Embryonic facial prominence (tissue), 1 donor: ENCODE data around the gene KRTAP4-3.
"Not testable (repeated sequence)": the region's sequence is repeated elsewhere in the genome, so short reads cannot be mapped to it uniquely, and the experiment has no call there.

ENCODE experiments used
- DNase-seq: peaks from one replicate; pipeline ENCODE4 v3.0.0-alpha.2; 2016; ENCODE audit errors: extremely low spot score

Gene KRTAP4-3

DNA sequence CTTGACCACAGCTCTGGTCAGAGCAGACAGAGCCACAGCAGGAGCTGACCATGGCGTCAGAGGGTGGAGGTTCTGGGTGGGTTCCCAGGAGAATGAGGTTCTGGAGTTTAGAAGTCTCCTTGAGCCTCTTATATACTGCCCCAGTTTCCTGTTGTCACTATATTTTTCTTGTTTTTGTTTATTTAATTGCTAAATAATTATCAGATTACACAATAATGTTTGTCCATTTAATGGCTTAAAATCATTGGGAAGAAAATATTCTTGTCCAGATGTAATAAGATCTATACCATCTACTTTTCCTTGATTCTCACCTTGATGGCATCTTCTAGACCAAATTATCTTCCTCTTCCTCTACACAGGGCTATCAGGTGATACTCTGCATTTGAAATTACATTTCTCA lies at the start of gene KRTAP4-3:
TSS of gene KRTAP4-3 (minus strand) at position 101 of the 400 bp plus-strand sequence. CDS start at position 52, 49 bp downstream.
- no peak for DNase-seq

DNA sequence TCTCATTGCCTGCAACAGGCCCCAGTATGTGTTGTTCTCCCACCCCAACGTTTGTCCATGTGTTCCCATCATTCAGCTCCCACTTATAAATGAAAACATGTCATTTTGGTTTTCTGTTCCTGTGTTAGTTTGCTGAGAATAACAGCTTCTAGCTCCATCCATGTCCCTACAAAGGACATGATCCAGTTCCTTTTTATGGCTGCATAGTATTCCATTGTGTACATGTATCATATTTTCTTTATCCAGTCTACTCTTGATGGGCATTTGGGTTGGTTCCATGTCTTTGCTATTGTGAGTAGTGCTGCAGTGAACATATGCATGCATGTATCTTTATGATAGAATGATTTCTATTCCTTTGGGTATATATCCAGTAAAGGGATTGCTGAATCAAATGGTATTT lies 47.7 kb upstream of the KRTAP4-3 start:
- no peak for DNase-seq

DNA sequence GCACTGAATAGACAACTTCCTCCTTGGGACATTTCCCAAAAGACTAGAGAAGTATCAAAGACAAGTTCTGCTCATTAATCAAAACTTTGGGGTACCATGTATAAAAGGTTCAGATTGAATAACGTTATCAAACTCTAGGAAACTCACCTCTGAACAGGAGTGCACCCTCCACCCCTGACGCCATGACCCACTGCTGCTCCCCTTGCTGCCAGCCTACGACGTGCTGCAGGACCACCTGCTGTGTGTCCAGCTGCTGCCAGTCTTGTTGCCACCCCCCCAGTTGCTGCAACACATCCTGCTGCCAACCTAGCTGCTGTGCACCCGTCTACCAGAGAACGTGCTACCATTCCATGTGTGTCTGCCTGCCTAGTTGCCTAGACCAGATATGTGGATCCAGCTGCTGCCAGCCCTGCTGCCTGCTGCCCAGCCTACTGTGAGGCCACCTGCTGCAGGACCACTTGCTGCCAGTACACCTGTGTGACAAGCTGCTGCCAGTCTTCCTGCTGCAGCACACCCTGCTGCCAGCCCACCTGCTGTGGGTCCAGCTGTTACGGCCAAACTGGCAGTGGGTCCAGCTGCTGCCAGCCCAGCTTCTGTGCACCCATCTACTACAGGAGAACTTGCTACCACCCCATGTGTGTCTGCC lies 44.6 kb upstream of the KRTAP4-3 start:
- no peak for DNase-seq

DNA sequence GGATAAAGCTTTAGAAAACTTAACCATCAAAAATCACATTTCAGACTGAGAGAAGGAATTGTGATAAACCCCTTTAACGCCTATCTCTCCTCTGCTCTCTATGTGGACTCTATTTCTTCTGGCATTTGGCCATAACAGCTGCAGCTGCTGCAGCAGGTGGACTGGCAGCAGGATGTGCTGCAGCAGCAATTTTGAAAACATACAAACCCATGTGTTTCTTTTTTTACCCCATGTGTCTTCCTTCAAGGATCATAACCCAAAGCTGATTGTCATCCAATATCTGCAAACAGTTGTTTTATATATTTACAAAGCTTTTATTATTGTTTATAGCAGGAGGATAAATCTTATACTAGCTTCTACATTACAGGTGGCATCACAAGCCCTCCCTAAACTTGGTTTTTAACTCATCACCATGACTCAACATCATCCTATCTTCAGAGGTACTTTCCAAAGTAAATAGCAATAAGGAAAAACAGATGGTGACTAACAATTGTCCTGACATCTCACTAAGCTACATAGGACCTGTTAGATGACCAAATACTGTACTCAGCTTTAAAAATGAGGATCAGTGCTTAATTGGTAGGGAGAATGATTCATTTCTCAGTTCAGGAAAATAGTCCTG lies 43.9 kb upstream of the KRTAP4-3 start:
- DNase-seq = no peak

DNA sequence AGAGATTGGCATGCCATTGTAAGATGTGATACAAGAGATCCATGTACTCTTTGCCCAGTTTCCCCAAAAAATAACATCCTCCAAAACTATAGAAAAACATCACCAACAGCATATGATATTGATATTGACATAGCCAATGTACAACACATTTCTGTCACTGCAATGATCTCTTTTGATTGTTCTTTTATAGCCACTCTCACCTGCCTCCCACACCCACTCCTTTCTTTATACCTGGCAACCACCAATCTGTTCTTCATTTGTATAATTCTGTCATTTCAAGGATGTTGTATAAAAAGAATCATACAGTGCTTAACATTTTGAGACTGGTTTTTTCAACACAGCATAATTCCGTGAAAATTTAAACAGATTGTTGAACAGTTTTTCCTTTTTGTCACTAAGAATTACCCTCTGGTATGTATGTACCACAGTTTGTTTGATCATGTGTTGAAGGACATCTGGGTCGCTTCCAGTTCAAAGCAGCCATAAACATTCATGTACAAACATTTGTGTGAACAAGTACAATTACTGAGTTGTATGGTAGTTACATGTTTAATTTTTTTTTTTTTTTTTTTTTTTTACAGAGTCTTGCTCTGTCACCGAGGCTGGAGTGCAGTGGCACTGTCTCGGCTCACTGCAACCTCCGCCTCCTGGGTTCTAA lies 31.5 kb upstream of the KRTAP4-3 start:
- DNase-seq = no peak

DNA sequence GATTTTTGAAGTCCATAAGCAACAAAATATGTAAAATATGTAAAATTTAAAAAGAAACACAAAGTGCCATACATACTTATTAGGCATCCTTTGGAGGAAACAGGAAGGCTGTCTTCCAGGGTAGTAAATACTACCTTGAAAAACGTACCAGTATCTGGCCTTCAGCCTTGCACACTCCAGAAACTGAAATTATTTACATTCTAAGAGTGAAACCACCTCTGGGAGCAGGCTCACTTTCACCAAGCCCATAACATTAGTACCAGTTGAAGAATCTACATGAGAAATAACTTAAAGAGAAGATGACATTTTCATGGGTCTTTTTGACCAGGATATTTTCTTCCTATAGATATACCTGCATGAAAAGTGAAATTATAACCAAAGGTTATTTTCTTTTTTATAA lies 28.0 kb upstream of the KRTAP4-3 start:
- no peak for DNase-seq

DNA sequence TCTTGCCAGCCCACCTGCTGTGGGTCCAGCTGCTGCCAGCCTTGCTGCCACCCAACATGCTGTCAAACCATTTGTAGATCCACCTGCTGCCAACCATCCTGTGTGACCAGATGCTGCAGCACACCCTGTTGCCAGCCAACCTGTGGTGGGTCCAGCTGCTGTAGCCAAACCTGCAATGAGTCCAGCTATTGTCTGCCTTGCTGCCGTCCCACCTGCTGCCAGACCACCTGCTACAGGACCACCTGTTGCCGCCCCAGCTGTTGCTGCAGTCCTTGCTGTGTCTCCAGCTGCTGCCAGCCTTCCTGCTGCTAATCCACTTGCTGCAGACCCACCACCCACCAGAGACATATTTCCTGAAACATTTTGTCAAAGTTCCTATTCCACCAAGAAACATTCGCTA lies 22.3 kb upstream of the KRTAP4-3 start:
- no peak for DNase-seq

DNA sequence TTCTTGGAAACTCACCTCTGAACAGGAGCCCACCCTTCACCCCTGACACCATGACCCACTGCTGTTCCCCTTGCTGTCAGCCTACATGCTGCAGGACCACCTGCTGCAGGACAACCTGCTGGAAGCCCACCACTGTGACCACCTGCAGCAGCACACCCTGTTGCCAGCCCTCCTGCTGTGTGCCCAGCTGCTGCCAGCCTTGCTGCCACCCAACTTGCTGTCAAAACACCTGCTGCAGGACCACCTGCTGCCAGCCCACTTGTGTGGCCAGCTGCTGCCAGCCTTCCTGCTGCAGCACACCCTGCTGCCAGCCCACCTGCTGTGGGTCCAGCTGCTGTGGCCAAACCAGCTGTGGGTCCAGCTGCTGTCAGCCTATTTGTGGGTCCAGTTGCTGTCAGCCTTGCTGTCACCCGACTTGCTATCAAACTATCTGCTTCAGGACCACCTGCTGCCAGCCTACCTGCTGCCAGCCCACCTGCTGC lies 21.9 kb upstream of the KRTAP4-3 start, which contains the start of gene KRTAP9-1:
TSS of gene KRTAP9-1 (plus strand) at position 51 of the 482 bp plus-strand sequence. CDS start at position 51, 0 bp downstream.
- DNase-seq = not testable (repeated sequence)

DNA sequence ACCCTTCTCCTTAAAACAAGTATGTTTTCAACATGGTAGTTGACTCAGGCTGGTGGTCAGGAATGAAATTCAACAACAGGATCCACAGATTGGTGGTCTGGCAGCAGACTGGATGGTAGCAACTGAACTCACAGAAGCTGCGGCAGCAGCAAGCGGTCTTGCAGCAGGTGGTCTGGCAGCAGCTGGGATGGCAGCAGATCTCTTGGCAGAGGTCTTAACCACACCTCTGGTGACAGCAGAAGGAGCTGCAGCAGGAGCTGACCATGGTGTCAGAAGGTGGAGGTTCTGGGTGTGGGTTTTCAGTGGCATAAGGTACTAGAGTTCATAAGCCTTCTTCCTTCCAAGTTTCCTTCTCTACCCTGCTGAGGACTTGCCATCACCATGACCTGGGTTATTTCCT lies 18.9 kb upstream of the KRTAP4-3 start:
- DNase-seq = no peak

DNA sequence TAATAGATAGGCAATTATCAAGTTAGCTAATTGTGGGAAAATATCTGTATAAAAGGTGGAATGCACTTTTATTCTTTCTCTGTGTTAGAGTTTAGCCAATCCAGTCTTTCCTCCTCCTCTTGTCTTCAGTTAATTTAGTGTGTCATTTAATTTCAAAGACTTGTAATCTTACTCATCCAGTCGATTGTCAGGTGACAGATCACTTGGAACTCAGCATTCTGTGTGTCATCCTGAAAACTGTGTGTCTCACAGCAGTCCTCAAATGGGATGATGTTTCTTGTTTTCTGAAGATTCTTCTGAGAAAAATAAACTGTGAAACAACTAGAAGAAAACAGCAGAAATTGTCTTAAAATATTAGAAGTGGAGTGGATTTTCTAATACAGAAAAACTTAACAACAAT lies 17.0 kb upstream of the KRTAP4-3 start:
- DNase-seq = no peak

DNA sequence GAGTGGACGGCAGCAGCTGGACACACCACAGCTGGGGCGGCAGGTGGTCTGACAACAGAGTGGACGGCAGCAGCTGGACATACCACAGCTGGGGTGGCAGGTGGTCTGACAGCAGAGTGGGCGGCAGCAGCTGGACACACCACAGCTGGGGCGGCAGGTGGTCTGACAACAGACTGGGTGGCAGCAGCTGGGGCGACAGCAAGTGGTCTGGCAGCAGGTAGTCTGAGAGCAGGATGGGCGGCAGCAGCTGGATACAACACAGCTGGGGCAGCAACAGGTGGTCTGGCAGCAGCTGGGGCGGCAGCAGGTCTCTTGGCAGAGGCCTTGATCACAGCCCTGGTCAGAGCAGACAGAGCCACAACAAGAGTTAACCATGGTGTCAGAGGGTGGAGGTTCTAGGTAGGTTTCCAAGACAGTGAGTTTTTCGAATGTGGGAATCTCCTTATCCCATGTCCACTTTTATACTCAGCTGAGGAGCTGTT lies 16.5 kb upstream of the KRTAP4-3 start, which contains the start of gene KRTAP4-1:
TSS of gene KRTAP4-1 (minus strand) at position 432 of the 482 bp plus-strand sequence. CDS start at position 375, 57 bp downstream.
- DNase-seq = no peak

DNA sequence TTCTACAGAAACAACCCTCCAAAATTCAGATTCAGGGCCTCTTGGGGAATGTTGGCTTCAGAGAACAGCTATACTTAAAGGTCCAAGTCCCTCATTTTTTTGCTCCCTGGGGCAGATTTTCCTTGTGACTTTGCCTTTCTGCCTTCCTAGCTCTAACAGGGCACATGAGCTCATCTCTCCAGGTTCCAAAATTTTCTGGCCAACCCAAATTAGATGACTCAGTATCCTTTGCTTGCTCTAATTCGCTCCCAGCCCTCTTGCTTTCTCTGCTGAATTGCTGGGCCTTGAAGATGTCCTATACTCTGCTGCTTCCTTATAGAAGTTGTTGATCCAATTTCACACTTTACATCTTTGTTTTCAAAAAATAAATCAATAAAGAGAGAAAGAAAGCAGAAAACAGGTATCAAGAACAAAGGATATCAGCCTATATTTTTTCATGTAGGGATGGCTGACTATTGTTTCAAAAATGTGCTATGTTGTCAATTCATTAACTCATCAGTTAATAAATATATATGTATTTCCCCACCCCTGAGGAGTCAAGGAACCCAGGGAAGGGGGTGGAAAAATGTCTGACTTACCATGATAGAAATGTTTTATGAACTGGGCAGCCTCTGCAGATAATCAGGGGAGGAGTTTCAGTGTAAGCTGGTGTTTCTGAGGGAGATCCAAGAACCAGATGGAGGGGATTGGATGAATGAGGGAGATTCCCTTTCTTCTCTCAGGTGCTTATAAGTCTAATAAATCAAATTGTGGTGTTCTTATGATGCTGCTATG lies 11.0 kb upstream of the KRTAP4-3 start:
- no peak for DNase-seq

DNA sequence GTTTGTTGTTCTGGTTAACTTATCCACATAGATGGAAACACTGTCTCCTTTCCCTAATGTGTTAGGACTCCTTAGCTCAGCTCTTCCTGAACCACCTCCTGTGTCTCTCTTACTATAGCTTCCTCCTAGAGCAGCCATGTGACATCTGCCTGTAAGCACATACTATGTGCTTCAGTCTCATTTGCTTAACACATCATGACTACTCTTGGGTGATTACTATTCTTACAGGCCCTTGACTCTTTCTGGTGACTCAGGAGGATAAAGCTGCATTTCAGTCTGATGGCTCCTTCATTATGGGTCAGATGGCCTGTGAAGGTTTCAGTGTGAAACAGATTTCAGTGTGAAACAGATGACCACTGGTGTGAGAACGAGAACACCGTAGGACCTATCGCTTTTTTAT lies 10.3 kb upstream of the KRTAP4-3 start:
- DNase-seq = no peak

DNA sequence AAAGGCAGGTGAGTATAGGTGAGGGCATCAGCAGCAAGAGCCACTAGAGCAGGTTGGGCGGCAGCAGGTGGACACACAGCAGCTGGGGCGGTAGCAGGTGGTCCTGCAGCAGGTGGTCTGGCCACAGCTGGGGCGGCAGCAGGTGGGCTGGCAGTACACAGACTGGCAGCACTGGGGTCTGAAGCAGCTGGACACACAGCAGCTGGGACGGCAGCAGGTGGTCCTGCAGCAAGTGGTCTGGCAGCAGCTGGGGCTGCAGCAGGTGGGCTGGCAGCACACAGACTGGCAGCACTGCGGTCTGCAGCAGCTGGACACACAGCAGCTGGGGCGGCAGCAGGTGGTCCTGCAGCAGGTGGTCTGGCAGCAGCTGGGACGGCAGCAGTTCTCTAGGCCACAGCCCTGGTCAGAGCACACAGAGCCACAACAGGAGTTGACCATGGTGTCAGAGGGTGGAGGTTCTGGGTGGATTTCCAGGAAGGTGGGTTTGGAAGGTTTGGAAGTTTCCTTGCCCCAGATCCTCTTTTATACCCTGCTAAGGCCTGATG lies 9.8 kb upstream of the KRTAP4-3 start, which contains the start of gene KRTAP4-2:
TSS of gene KRTAP4-2 (minus strand) at position 495 of the 545 bp plus-strand sequence. CDS start at position 438, 57 bp downstream.
- no peak for DNase-seq

DNA sequence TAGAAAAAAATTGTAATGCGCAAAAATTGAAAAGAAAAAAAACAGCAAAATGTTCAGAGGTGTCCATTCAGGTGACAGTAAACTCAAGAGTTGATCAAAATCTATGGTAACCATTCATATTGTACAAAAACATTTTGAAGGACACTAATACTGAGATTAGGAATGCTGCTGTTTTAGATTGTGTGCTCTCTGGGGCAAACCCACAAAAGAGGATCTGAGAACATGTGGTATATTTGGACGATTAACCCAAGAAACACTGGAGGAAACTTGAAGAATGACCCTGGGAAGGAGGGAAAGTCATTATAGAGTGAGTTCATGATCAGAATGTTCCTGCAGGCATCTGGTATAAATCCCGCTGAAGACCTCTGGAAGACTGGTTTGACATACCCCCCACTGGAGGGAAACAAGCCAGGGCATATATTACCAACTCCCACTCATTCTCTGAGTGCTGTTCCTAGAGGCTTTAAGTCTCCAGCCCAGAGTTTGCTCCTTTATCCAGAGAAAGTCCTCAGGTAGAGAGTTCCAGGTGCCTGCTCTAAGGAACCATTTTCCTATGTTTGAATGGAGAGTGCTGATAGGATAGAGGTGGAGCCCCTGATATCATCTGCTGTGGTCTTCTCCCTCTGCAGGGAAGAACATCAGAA lies 8.8 kb upstream of the KRTAP4-3 start:
- DNase-seq = no peak

DNA sequence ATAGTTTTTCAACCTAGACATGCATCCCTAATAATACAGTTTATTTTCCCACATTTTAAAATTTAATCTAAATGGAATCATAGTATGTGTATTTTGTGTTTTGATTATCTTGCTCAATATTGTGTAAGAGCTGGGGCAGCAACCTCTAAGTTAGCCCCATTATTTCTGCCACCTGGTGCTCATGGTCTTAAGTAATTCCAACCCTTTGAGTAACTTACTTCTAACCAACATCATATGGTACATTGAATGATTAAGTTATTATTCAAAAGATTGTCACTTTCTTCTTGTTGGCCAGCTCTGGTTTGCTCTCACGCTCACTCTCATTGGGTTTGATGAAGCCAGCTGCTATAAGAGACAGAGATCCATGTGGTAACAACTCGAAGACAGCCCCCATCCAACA lies 3.9 kb upstream of the KRTAP4-3 start:
- DNase-seq = no peak

DNA sequence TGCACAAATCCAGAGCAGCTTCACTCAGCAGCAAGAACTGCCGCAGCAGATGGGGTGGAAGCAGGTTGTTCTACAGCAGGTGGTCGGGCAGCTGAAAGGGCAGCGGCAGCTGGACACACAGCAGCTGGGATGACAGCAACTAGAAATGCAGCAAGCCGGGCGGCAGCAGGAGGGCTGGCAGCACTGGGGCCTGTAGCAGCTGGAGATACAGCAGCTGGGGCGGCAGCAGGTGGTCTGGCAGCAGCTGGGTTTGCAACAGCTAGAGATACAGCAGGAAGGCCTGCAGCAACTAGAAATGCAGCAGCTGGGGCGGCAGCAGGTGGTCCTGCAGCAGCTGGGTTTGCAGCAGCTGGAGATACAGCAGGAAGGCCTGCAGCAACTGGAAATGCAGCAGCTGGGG lies 460 bp downstream of the KRTAP4-3 start:
- DNase-seq = no peak

DNA sequence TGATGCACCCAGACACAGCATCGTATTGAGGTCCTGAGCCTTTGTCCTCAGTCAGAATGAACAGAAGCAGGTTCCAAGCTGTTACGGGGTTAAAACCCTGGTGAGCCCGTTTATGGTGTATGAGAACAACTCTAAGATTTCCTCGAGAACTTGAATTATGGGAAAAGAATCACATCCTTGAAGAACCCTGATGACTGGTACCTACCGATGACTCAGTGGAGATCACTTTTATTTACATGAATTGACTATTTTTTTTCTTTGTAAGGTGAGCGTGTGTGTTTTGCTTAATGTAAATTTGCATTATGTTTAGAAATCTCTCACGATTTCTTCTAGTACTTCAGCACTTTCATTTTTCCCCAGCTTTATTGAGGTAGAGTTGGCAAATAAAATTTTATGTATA lies 4.2 kb downstream of the KRTAP4-3 start:
- no peak for DNase-seq

DNA sequence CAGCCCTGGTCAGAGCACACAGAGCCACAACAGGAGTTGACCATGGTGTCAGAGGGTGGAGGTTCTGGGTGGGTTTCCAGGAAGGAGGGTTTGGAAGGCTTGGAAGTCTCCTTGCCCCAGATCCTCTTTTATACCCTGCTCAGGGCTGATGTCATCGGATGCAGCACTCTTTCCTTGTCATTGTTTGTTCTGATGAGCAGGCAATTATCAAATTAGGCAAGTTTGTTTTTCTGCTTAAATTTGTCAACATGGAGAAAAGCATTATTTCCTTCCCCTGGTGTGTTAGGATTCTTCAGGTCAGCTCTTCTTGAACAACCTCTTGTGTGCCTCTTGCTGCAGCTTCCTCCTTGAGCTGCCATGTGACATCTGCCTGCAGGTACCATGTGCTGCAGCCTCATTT lies 7.4 kb downstream of the KRTAP4-3 start, which contains the start of gene KRTAP4-4:
TSS of gene KRTAP4-4 (minus strand) at position 101 of the 400 bp plus-strand sequence. CDS start at position 44, 57 bp downstream.
- DNase-seq = no peak

DNA sequence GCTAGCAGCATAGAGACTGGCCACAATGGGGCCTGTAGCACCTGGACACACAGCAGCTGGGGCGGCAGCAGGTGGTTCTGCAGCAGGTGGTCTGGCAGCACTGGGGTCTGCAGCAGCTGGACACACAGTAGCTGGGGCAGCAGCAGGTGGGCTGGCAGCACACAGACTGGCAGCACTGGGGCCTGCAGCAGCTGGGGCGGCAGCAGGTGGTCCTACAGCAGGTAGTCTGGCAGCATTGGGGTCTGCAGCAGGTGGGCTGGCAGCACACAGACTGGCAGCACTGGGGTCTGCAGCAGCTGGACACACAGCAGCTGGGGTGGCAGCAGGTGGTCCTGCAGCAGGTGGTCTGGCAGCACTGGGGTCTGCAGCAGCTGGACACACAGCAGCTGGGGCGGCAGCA lies 7.8 kb downstream of the KRTAP4-3 start:
- not testable (repeated sequence) for DNase-seq

DNA sequence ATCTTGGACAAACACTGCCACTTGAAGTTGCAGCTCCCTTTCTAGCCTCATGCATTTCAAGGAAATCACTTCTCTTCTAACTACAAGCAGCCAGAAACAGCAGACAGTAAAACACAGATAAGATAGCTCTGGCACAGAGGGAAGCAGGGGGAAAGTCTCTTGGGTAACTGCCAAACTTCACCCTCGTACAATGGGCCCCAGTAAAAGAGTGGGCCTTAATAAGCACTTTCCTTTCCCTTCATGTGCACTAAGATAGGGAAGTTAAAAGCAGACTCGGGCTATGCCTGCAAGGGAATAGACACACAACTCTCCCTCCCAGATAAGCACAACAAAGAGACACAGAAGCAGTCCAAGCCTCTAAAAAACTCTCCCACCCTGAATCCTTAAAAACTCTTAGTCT lies 14.2 kb downstream of the KRTAP4-3 start:
- DNase-seq = no peak
